GM23248 (cell line): Measurements from ENCODE around the gene MON2. TPM values are rescaled to one million over a fixed set of nuclear protein-coding genes. Genes with fewer than 3 reads are reported as not detected.

Source experiments
- DNase-seq: peaks from one replicate; pipeline ENCODE4 v3.0.0-alpha.2; 2015
- H2AFZ ChIP-seq: fragments of 200-600 bp; sonication (generic); 2 replicates; pipeline ENCODE4 v1.6.1; 2016; ENCODE audit warnings: antibody characterized with exemption
- H3F3A ChIP-seq: fragments of 200-600 bp; sonication (generic); 2 replicates; pipeline ENCODE4 v1.6.1; 2016; ENCODE audit warnings: mild to moderate bottlenecking, antibody characterized with exemption, mixed run types; ENCODE audit not compliant: insufficient read depth
- H3K27ac ChIP-seq: fragments of 200-600 bp; sonication (generic); 2 replicates; pipeline ENCODE4 v1.5.1; 2016; ENCODE audit warnings: mild to moderate bottlenecking
- H3K27me3 ChIP-seq: fragments of 200-600 bp; sonication (generic); replicated peaks from 2 replicates; pipeline ENCODE4 v1.6.1; 2016; ENCODE audit warnings: mild to moderate bottlenecking; ENCODE audit not compliant: insufficient read depth
- H3K36me3 ChIP-seq: fragments of 200-600 bp; sonication (generic); 2 replicates; pipeline ENCODE4 v1.6.1; 2016; ENCODE audit warnings: low read depth, mild to moderate bottlenecking
- H3K4me1 ChIP-seq: fragments of 200-600 bp; sonication (generic); 2 replicates; pipeline ENCODE4 v1.6.1; 2016; ENCODE audit warnings: mild to moderate bottlenecking; ENCODE audit not compliant: insufficient read depth
- H3K4me2 ChIP-seq: fragments of 200-600 bp; sonication (generic); one replicate; pipeline ENCODE4 v1.6.1; 2016; ENCODE audit warnings: mild to moderate bottlenecking; ENCODE audit not compliant: unreplicated experiment
- H3K4me3 ChIP-seq: fragments of 200-600 bp; sonication (generic); 2 replicates; pipeline ENCODE4 v1.5.1; 2016; ENCODE audit warnings: mild to moderate bottlenecking
- H3K79me2 ChIP-seq: fragments of 200-600 bp; sonication (generic); 2 replicates; pipeline ENCODE4 v1.6.1; 2016; ENCODE audit warnings: mild to moderate bottlenecking; ENCODE audit not compliant: insufficient read depth
- H3K9ac ChIP-seq: fragments of 200-600 bp; sonication (generic); 2 replicates; pipeline ENCODE4 v1.6.1; 2016; ENCODE audit warnings: mild to moderate bottlenecking
- H3K9me2 ChIP-seq: fragments of 200-600 bp; sonication (generic); 2 replicates; pipeline ENCODE4 v1.6.1; 2016; ENCODE audit warnings: mixed run types, mild to moderate bottlenecking, moderate library complexity; ENCODE audit not compliant: insufficient read depth
- H3K9me3 ChIP-seq: fragments of 200-600 bp; sonication (generic); one replicate; pipeline ENCODE4 v1.6.1; 2017; ENCODE audit warnings: low read depth
- H4K20me1 ChIP-seq: fragments of 200-600 bp; sonication (generic); 2 replicates; pipeline ENCODE4 v1.6.0; 2016; ENCODE audit not compliant: insufficient read depth
- EZH2 ChIP-seq: fragments of 200-600 bp; sonication (generic); IDR thresholded peaks from 2 replicates; pipeline ENCODE4 v1.6.1; 2018; ENCODE audit warnings: antibody characterized with exemption, mild to moderate bottlenecking; ENCODE audit not compliant: insufficient read depth, poor library complexity, severe bottlenecking
- EZH2phosphoT487 ChIP-seq: fragments of 200-600 bp; sonication (generic); IDR thresholded peaks from 2 replicates; pipeline ENCODE4 v1.6.1; 2018; ENCODE audit warnings: antibody characterized with exemption, moderate library complexity, mild to moderate bottlenecking, low read depth; ENCODE audit not compliant: insufficient read depth
- WGBS, 2 experiments: methylation state at CpG; one replicate each; pipeline ENCODE4 v1.1.6; 2015 to 2017; ENCODE audit warnings: low lambda C conversion rate in 2 of 2, low coverage in 1 of 2; ENCODE audit errors: missing lambda C conversion rate in 2 of 2; 5-methylcytosine and 5-hydroxymethylcytosine counted together
- in situ Hi-C: fragments of 300-500 bp; cut with MboI; formaldehyde crosslinking; loops from 2 replicates; pipeline ENCODE4 v1.15.0; 2020
- polyA plus RNA-seq: library from polyadenylated mRNA; unstranded; fragments of >200 nt; fragmentation: Nextera tagmentation; extraction: Ambion mirVana; gene quantifications from 2 replicates; pipeline ENCODE4 v1.2.1, GENCODE V29; 2016
- total RNA-seq: library from RNA; depleted of rRNA; stranded (reverse); fragments of >200 nt; shearing (Covaris generic); gene quantifications from 2 replicates; pipeline ENCODE4 v1.2.3, GENCODE V29; 2014

Gene MON2
- total and polyA plus RNA-seq, 2 experiments from 2014 or later = 22.1 to 26.8 TPM

- 1% methylated on average over 16 of the region's 16 CpGs for WGBS, 2 experiments
- H3K79me2 ChIP-seq = peaks cover 46% of the 10 kb centered on the region
These were observed 520 bp upstream of the MON2 start for GRCh38 chr12:62466018-62466593.

GRCh38 chr12:62468397-62468796 lies 1.8 kb downstream of the MON2 start:
- no peaks in the 10 kb centered on the region for H3K9me3 ChIP-seq
- peak overlapping the region; percentile 95 for H3K4me3 ChIP-seq
- H3K79me2 ChIP-seq = peaks cover 69% of the 10 kb centered on the region
- no peaks in the 10 kb centered on the region for H3K9me2 ChIP-seq
- no peaks in the 10 kb centered on the region for H3K27me3 ChIP-seq
- H3K4me2 ChIP-seq = peak overlapping the region; percentile 92
- H3K27ac ChIP-seq = no peak overlapping the region
- TF ChIP-seq EZH2 = no peak
- no peak for TF ChIP-seq EZH2phosphoT487
- no peak overlapping the region for H2AFZ ChIP-seq
- peaks cover 6% of the 10 kb centered on the region; the same call in 1 of the 2 replicates for H4K20me1 ChIP-seq
- in situ Hi-C loops = no loop called here
- 4 to 7% methylated on average over 2 of the region's 2 CpGs for WGBS, 2 experiments
- DNase-seq = peak; percentile 58
- H3K9ac ChIP-seq = peak overlapping the region; percentile 99
- H3K36me3 ChIP-seq = peaks cover 9% of the 10 kb centered on the region; the same call in 1 of the 2 replicates
- peaks cover 14% of the 10 kb centered on the region for H3K4me1 ChIP-seq
- no peaks in the 10 kb centered on the region for H3F3A ChIP-seq

More at GRCh38 chr12:62466018-62466593, 520 bp upstream of the MON2 start:
- peak; percentile 76 for DNase-seq
- H3K9me3 ChIP-seq = no peaks in the 10 kb centered on the region
- peak overlapping the region; percentile 84 for H3K4me2 ChIP-seq
- no peaks in the 10 kb centered on the region for H3K9me2 ChIP-seq
- no peak for TF ChIP-seq EZH2
- TF ChIP-seq EZH2phosphoT487 = no peak
- peak overlapping the region; percentile 99 for H3K9ac ChIP-seq
- peaks cover 6% of the 10 kb centered on the region for H3K4me1 ChIP-seq
- H3K4me3 ChIP-seq = peak overlapping the region; percentile 95
- peaks cover 9% of the 10 kb centered on the region; the same call in 1 of the 2 replicates for H3K36me3 ChIP-seq
- peaks cover 6% of the 10 kb centered on the region; the same call in 1 of the 2 replicates for H4K20me1 ChIP-seq
- H3K27me3 ChIP-seq = no peaks in the 10 kb centered on the region
- no peaks in the 10 kb centered on the region for H3F3A ChIP-seq
- in situ Hi-C loops = no loop called here
- peak overlapping the region; percentile 85 for H3K27ac ChIP-seq
- H2AFZ ChIP-seq = peak overlapping the region; percentile 93

DNA sequence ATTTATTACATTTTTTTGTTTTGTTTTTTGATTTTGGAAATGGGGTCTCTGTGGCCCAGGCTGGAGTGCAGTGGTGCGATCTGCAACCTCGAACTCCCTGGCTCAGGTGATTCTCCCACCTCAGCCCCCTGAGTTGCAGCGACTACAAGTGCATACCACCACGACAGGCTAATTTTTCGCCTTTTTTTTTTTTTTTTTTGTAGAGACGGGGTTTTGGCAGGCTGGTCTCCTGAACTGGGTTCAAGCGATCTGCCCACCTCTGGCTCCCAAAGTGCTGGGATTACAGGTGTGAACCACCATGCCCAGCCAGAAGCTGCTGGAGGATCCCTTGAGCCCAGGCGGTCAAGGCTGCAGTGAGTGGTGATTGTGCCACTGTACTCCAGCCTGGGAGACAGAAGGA lies 2.3 kb downstream of the MON2 start:
- peaks cover 14% of the 10 kb centered on the region for H3K4me1 ChIP-seq
- peaks cover 6% of the 10 kb centered on the region; the same call in 1 of the 2 replicates for H4K20me1 ChIP-seq
- H3K9me2 ChIP-seq = no peaks in the 10 kb centered on the region
- H3K36me3 ChIP-seq = peaks cover 9% of the 10 kb centered on the region; the same call in 1 of the 2 replicates
- whole genome bisulfite sequencing, 2 experiments = 48% methylated on average over 8 of the region's 8 CpGs
- H3F3A ChIP-seq = no peaks in the 10 kb centered on the region
- H3K9me3 ChIP-seq = no peaks in the 10 kb centered on the region
- no peaks in the 10 kb centered on the region for H3K27me3 ChIP-seq
- peak overlapping the region; percentile 92 for H3K4me2 ChIP-seq
- no peak overlapping the region for H2AFZ ChIP-seq
- DNase-seq = no peak
- no peak overlapping the region for H3K27ac ChIP-seq
- in situ Hi-C loops = no loop called here
- H3K79me2 ChIP-seq = peaks cover 74% of the 10 kb centered on the region
- no peak for TF ChIP-seq EZH2phosphoT487
- TF ChIP-seq EZH2 = no peak
- H3K9ac ChIP-seq = peak overlapping the region; percentile 99
- H3K4me3 ChIP-seq = peak overlapping the region; percentile 95

DNA sequence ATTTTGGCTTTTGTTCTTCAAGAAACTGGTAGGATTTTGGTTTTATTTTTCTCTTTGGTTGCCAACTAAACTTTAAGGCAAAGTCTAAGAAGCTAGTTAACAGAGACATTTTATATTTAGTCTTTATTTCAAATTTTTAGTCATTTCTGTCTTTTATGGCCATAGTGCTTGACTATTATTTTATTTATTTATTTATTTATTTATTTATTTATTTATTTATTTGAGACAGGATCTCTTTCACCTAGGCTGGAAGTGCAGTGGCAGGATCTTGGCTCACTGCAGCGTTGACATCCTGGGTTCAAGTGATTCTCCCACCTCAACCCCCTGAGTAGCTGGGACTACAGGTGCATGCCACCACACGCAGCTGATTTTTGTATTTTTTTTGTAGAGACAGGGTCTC lies 3.1 kb downstream of the MON2 start:
- Histone ChIP-seq H3K4me2 (peak overlapping the region; percentile 92), H3K36me3 (peaks cover 9% of the 10 kb centered on the region; the same call in 1 of the 2 replicates), H3K9me2 (no peaks in the 10 kb centered on the region), H3K79me2 (peaks cover 82% of the 10 kb centered on the region), H2AFZ (no peak overlapping the region), H4K20me1 (peaks cover 6% of the 10 kb centered on the region; the same call in 1 of the 2 replicates), H3K27me3 (no peaks in the 10 kb centered on the region), H3K9ac (no peak overlapping the region), H3K27ac (no peak overlapping the region), H3K9me3 (no peaks in the 10 kb centered on the region), H3F3A (no peaks in the 10 kb centered on the region), H3K4me1 (peaks cover 14% of the 10 kb centered on the region), H3K4me3 (peak overlapping the region; percentile 95)
- in situ Hi-C loops = no loop called here
- WGBS, 2 experiments = 97 to 98% methylated on average over 2 of the region's 2 CpGs
- DNase-seq = no peak
- TF ChIP-seq EZH2phosphoT487 (no peak), EZH2 (no peak)
